Stomach (tissue), 4 donors: ENCODE results near the gene SYT2.

Experiments
- POLR2A ChIP-seq, 4 donors: fragments of 450-650 bp; IDR thresholded peaks; one replicate each; pipeline ENCODE4 v1.6.1; 2016; ENCODE audit warnings: antibody characterized with exemption in 4 of 4, control low read depth in 2 of 4, mild to moderate bottlenecking in 1 of 4, moderate library complexity in 1 of 4
- TF ChIP-seq, protein P1 (sequence below), 7 experiments: fragments of 450-650 bp in 4 of 7; fragments of 200-600 bp in 3 of 7; sonication (generic) in 3 of 7; IDR thresholded peaks; one replicate each; pipeline ENCODE4 v1.5.1; 2016 to 2019; ENCODE audit warnings: antibody characterized with exemption in 7 of 7, control low read depth in 2 of 7, mild to moderate bottlenecking in 1 of 7

DNA sequence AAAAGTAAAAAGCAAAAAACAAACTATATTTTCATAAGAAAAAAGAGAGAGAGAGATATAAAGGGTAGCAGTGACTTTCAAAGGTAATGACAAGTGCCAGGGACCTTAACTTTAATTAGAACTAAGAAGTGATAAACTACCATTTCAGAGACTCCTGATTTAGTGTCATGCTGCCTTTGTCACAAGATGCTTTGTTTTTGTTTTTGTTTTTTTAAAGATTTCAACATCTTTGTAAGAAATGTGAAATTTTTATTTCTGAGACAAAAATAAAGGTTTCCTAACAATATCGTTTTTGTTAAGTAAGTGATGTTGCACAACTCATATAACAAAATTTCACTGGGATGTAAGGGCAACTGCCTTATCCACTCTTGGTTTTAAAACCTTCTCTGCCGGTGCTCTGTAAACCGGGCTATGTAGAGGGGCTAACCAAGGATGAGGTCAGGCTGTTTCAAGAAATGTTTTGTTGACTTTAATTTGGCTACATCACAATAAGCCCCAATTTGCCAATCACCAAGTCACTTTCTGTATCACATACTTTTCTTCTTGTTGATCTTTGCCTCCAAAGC, 35.2 kb upstream of the SYT2 start:
- TF ChIP-seq, protein P1, sequence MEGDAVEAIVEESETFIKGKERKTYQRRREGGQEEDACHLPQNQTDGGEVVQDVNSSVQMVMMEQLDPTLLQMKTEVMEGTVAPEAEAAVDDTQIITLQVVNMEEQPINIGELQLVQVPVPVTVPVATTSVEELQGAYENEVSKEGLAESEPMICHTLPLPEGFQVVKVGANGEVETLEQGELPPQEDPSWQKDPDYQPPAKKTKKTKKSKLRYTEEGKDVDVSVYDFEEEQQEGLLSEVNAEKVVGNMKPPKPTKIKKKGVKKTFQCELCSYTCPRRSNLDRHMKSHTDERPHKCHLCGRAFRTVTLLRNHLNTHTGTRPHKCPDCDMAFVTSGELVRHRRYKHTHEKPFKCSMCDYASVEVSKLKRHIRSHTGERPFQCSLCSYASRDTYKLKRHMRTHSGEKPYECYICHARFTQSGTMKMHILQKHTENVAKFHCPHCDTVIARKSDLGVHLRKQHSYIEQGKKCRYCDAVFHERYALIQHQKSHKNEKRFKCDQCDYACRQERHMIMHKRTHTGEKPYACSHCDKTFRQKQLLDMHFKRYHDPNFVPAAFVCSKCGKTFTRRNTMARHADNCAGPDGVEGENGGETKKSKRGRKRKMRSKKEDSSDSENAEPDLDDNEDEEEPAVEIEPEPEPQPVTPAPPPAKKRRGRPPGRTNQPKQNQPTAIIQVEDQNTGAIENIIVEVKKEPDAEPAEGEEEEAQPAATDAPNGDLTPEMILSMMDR (IDR thresholded peaks at IDR 0.05): no peak
- no peak for TF ChIP-seq POLR2A (IDR thresholded peaks at IDR 0.05)
